UCSD-AML1 (cell line): ENCODE data around the gene APMAP.

Experiments used
- DNase-seq: peaks from one replicate; lab custom pipeline; 2025; ENCODE audit not compliant: unreplicated experiment; lab: John Stamatoyannopoulos, UW

The APMAP gene

GRCh38 chr20:24969186-24970029, 23.1 kb downstream of the APMAP start:
- DNase-seq: no peak

- DNase-seq: no peak
Measured at GRCh38 chr20:24968278-24968800, 24.2 kb downstream of the APMAP start.

- DNase-seq: no peak
Measured at GRCh38 chr20:24966317-24967012, 26.1 kb downstream of the APMAP start.

GRCh38 chr20:24965065-24965919, 27.3 kb downstream of the APMAP start:
- DNase-seq: no peak

GRCh38 chr20:24964506-24964840, 28.1 kb downstream of the APMAP start:
- no peak for DNase-seq

- DNase-seq: no peak
Measured at GRCh38 chr20:24963672-24964505, 28.7 kb downstream of the APMAP start.

- DNase-seq: no peak
Measured at GRCh38 chr20:24962510-24962909, 30.0 kb downstream of the APMAP start.

GRCh38 chr20:24962182-24962492, 30.4 kb downstream of the APMAP start:
- no peak for DNase-seq

GRCh38 chr20:24961384-24962181, 31.0 kb downstream of the APMAP start:
- DNase-seq: no peak

GRCh38 chr20:24960861-24961260, 31.7 kb downstream of the APMAP start:
- no peak for DNase-seq

GRCh38 chr20:24960302-24960801, 32.2 kb downstream of the APMAP start:
- DNase-seq: no peak

GRCh38 chr20:24959591-24960301, 32.8 kb downstream of the APMAP start:
- no peak for DNase-seq

GRCh38 chr20:24958506-24959385, 33.8 kb downstream of the APMAP start:
- no peak for DNase-seq

GRCh38 chr20:24957326-24958016, 35.1 kb downstream of the APMAP start:
- DNase-seq: no peak

GRCh38 chr20:24956001-24956841, 36.3 kb downstream of the APMAP start:
- no peak for DNase-seq

- DNase-seq: no peak
Measured at GRCh38 chr20:24955045-24955444, 37.5 kb downstream of the APMAP start.

GRCh38 chr20:24954566-24954965, 38.0 kb downstream of the APMAP start:
- DNase-seq: no peak
